CD4-positive, alpha-beta T cell (primary cell): ENCODE measurements around the gene TMEM219. TPM values are rescaled to one million over a fixed set of nuclear protein-coding genes. Genes with fewer than 3 reads are reported as not detected.
A peak's percentile ranks its signal among the peaks of the same experiment; 100 is the strongest.

ENCODE experiments used
- ATAC-seq: fragments of 200-7000 bp; cut with Tn5 transposase; one replicate; pipeline ENCODE4 v1.10.0; 2022; ENCODE audit warnings: mild to moderate bottlenecking; ENCODE audit not compliant: poor library complexity
- CTCF ChIA-PET: fragments of 350-600 bp; sonication (Branson Sonifier 250); formaldehyde crosslinking; loops from one replicate; lab custom pipeline; 2021; ENCODE audit warnings: antibody characterized with exemption, inconsistent platforms; lab: Charles Lee
- POLR2A ChIA-PET: fragments of 350-600 bp; sonication (Branson Sonifier 250); formaldehyde crosslinking; loops from one replicate; lab custom pipeline; 2021; ENCODE audit warnings: antibody characterized with exemption, inconsistent platforms; lab: Charles Lee
- DNase-seq, 14 experiments: peaks; one replicate each; pipeline ENCODE4 v3.0.0-alpha.2; 2013 to 2020; ENCODE audit warnings: mixed read lengths in 2 of 14
- H3K27ac ChIP-seq, 2 donors: one replicate each; pipeline versions ENCODE4 v1.5.1 to v1.7.0; 2013; ENCODE audit warnings: low read length in 2 of 2, low read depth in 1 of 2, mild to moderate bottlenecking in 1 of 2
- H3K27me3 ChIP-seq, 2 experiments: 1 replicate in 1 of 2; 2 replicates in 1 of 2; pipeline versions ENCODE4 v1.6.1 to v1.7.0; 2013; ENCODE audit warnings: low read length in 2 of 2, control low read depth in 1 of 2, mild to moderate bottlenecking in 1 of 2, moderate library complexity in 1 of 2; ENCODE audit not compliant: insufficient read depth in 2 of 2, control insufficient read depth in 1 of 2
- H3K36me3 ChIP-seq: one replicate; pipeline ENCODE4 v1.6.1; 2013; ENCODE audit warnings: low read length, control low read depth; ENCODE audit not compliant: insufficient read depth
- H3K4me1 ChIP-seq: one replicate; pipeline ENCODE4 v1.6.1; 2013; ENCODE audit warnings: low read length, control low read depth; ENCODE audit not compliant: insufficient read depth
- H3K4me3 ChIP-seq: one replicate; pipeline ENCODE4 v1.5.1; 2013; ENCODE audit warnings: mild to moderate bottlenecking, low read length, moderate library complexity
- H3K9me3 ChIP-seq, 2 experiments: 1 replicate in 1 of 2; 2 replicates in 1 of 2; pipeline versions ENCODE4 v1.6.1 to v1.7.0; 2013; ENCODE audit warnings: low read length in 2 of 2, mild to moderate bottlenecking in 2 of 2, control low read depth in 1 of 2, moderate library complexity in 1 of 2; ENCODE audit not compliant: control insufficient read depth in 1 of 2, insufficient read depth in 1 of 2
- H3K27ac Mint-ChIP-seq: one replicate; pipeline ENCODE4 v1.8.0; 2020; ENCODE audit warnings: mixed read lengths
- H3K27me3 Mint-ChIP-seq: one replicate; pipeline ENCODE4 v1.8.0; 2021; ENCODE audit warnings: mixed read lengths
- H3K36me3 Mint-ChIP-seq: one replicate; pipeline ENCODE4 v1.8.0; 2021; ENCODE audit warnings: low read depth, mixed read lengths
- H3K4me1 Mint-ChIP-seq: one replicate; pipeline ENCODE4 v1.8.0; 2021; ENCODE audit warnings: low read depth, mixed read lengths
- H3K4me3 Mint-ChIP-seq: one replicate; pipeline ENCODE4 v1.8.0; 2020; ENCODE audit warnings: mild to moderate bottlenecking, mixed read lengths
- H3K9me3 Mint-ChIP-seq: one replicate; pipeline ENCODE4 v1.8.0; 2020; ENCODE audit warnings: mixed read lengths
- intact Hi-C, 2 experiments: fragments of 100-400 bp; cut with DNase I in 1 of 2; cut with micrococcal nuclease in 1 of 2; formaldehyde crosslinking; loops; one replicate each; pipeline versions ENCODE4 v1.15.1 to v1.9.0; 2023 to 2025; cut with DNase I, micrococcal nuclease
- total RNA-seq, 174 experiments: library from RNA in 2 of 174; stranded (reverse) in 2 of 174; gene quantifications; one replicate each; pipeline ENCODE4 v1.2.3 and lab custom pipeline; 2021 to 2026
- TF ChIP-seq, protein P1 (sequence below): fragments of 200-600 bp; IDR thresholded peaks from one replicate; pipeline ENCODE4 v1.8.0; 2022; ENCODE audit warnings: antibody characterized with exemption, mild to moderate bottlenecking

The TMEM219 gene
- total RNA-seq, 2 experiments from 2014 or later = 56.9 to 63.3 TPM

DNA sequence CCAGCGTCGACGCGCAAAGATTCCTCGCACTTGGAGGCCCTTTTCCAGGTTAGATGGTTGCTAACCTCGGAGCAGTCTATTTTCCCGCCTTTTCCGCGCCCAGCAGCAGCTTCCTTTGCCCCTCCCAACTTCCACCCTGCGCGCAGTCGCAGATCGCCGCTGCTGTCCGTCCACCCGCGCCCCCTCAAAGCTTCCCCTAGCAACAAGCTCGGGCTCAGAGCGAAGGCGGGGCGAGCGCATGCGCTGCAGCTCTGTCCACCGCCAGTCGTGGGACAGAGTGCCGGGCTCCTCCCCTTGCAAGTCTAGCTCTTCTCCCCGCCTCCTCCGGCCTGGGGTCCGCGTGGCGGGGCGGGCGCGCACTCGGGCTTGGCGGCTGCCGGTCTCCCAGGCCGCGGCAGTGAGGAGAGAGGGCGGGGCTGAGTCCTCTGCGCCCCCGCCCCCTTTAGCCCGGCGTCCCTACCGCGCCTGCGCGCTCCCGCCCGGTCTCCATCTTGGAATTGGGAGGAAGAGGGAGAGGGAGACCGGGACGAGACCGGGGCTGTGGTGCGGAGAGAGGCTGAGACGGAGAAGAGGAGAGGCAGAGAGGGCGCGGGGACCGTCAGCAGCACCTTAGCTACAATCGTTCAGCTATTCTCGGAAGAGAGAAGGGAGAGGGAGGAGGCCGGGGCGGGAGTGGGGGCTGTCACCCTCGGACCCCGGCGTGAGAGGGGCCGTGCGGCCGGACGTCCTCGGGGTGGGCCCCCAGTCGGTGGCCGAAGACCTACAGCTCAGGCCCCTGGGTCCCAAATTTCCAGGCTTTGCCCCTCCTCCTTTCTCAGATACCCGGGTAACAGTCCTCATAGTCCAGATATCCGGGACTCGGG lies 11.7 kb downstream of the TMEM219 start, which contains the start of gene TAOK2:
Gene TAOK2, plus strand, starts transcription at position 485 of the 863 bp plus-strand sequence. CDS start 3,905 bp downstream, outside the sequence.
- H3K27ac ChIP-seq = peak within 1 kb of the TSS; percentile 70 to 83
- POLR2A ChIA-PET = interaction anchor here (0.6 to 6.4 kb wide), 25 partner anchors 12 to 980 kb away, joined by 3 to 69 read pairs (median 5); partner anchors contain the start of genes ALDOA, CDIPT, HIRIP3 and INO80E
- Mint-ChIP-seq H3K9me3 (no peaks in the 10 kb centered on the region), H3K4me3 (peak within 1 kb of the TSS; percentile 98), H3K4me1 (peaks cover 50% of the 10 kb centered on the region), H3K36me3 (peaks cover 36% of the 10 kb centered on the region), H3K27me3 (no peaks in the 10 kb centered on the region), H3K27ac (peak within 1 kb of the TSS; percentile 84)
- intact Hi-C loops = loop anchor here (1.0 to 5.0 kb wide), 4 partner anchors 11 to 166 kb away; partner anchors contain the start of genes HIRIP3 (in 1 of the 2), MAZ (in 1 of the 2) and TMEM219 (in 1 of the 2)
- peaks cover 16% of the 10 kb centered on the region for H3K36me3 ChIP-seq
- TF ChIP-seq, protein P1, sequence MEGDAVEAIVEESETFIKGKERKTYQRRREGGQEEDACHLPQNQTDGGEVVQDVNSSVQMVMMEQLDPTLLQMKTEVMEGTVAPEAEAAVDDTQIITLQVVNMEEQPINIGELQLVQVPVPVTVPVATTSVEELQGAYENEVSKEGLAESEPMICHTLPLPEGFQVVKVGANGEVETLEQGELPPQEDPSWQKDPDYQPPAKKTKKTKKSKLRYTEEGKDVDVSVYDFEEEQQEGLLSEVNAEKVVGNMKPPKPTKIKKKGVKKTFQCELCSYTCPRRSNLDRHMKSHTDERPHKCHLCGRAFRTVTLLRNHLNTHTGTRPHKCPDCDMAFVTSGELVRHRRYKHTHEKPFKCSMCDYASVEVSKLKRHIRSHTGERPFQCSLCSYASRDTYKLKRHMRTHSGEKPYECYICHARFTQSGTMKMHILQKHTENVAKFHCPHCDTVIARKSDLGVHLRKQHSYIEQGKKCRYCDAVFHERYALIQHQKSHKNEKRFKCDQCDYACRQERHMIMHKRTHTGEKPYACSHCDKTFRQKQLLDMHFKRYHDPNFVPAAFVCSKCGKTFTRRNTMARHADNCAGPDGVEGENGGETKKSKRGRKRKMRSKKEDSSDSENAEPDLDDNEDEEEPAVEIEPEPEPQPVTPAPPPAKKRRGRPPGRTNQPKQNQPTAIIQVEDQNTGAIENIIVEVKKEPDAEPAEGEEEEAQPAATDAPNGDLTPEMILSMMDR = no peak
- peak within 1 kb of the TSS; percentile 99 for H3K4me3 ChIP-seq
- no peaks in the 10 kb centered on the region for H3K27me3 ChIP-seq
- no peaks in the 10 kb centered on the region for H3K9me3 ChIP-seq
- peak; percentile 87 for ATAC-seq
- DNase-seq = peak; percentile 76 to 98 (median 90)
- peaks cover 39% of the 10 kb centered on the region for H3K4me1 ChIP-seq
- CTCF ChIA-PET = interaction anchor here (1.0 to 3.5 kb wide), 7 partner anchors 12 to 273 kb away, joined by 3 to 17 read pairs (median 4); partner anchors contain the start of genes CDIPT, KCTD13 and TMEM219

DNA sequence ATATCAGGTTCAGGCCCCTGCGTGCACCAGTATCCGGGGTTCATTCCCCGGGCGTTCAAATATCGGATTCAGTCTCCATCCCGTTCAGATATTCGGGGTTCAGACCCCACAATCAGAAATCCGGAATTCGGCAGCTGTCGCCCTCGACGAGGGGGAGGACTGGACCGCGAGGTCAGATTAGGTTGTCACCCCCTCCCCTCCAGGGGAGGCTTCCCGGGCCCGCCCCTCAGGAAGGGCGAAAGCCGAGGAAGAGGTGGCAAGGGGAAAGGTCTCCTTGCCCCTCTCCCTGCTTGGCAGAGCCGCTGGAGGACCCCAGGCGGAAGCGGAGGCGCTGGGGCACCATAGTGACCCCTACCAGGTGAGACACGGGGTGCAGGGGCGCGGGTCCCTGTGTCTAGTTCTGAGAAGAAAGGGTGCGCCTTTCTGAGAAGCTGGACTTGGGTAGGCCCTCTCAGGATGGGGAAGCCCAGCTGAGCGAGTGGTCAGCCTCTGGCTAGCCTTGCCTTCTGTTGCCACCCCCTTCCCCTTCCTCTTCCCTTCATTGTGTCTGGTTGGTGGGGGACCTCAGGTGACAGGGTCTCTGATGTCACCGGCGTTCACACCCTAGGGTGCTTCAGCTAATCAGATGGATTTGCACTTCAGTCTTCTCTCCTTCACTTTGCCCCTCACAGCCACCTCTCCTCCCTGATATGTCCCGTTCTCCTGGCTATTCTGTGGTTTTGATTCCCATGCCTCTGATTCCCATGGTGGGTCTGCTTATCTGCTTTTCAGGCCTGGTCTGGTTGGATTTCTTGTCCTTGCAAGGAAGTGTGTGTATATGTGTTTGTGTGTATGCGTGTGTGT lies 12.6 kb downstream of the TMEM219 start:
- peaks cover 39% of the 10 kb centered on the region for H3K4me1 ChIP-seq
- intact Hi-C loops = loop anchor here in 1 of 2 experiments (1.0 to 5.0 kb wide), 3 partner anchors 20 to 167 kb away; partner anchors contain the start of gene MAZ
- peak overlapping the region; percentile 70 to 83 for H3K27ac ChIP-seq
- H3K27me3 ChIP-seq = no peaks in the 10 kb centered on the region
- ATAC-seq (no peak), DNase-seq (peak in 3 of 14 experiments; percentile 28 to 54 (median 49))
- Mint-ChIP-seq H3K36me3 (peaks cover 40% of the 10 kb centered on the region), H3K9me3 (no peaks in the 10 kb centered on the region), H3K27ac (peak overlapping the region; percentile 84), H3K4me3 (peak overlapping the region; percentile 98), H3K4me1 (peaks cover 50% of the 10 kb centered on the region), H3K27me3 (no peaks in the 10 kb centered on the region)
- ChIA-PET POLR2A (interaction anchor here (0.6 to 6.4 kb wide), 11 partner anchors 13 to 979 kb away, joined by 3 to 69 read pairs (median 5); partner anchors contain the start of genes ALDOA, HIRIP3, INO80E and KCTD13), CTCF (interaction anchor here (3.5 kb wide), 1 partner anchor 12 kb away, joined by 17 read pairs; the partner anchor contains the start of gene TMEM219)
- peaks cover 22% of the 10 kb centered on the region for H3K36me3 ChIP-seq
- no peaks in the 10 kb centered on the region for H3K9me3 ChIP-seq
- H3K4me3 ChIP-seq = peak overlapping the region; percentile 99
- TF ChIP-seq, protein P1 = no peak
